ENCODE data around the gene SPPL3.

GRCh38 chr12:120932058-120932457 lies 27.9 kb upstream of the SPPL3 start:
- no peak for TF ChIP-seq CTCF (IDR thresholded peaks at IDR 0.05)
- no peak for TF ChIP-seq POLR2A (IDR thresholded peaks at IDR 0.05)

All from tibial nerve (tissue), 3 donors.